Fibroblast of mammary gland (primary cell): Measurements from ENCODE around the gene WARS2.

ENCODE experiments used
- DNase-seq: peaks from one replicate; pipeline ENCODE4 v3.0.0-alpha.2; 2010; ENCODE audit warnings: low read depth
- H3K4me3 ChIP-seq: 2 replicates; pipeline ENCODE4 v1.5.1; 2011; ENCODE audit warnings: low read depth, mild to moderate bottlenecking, low read length, moderate library complexity; ENCODE audit not compliant: control insufficient read depth
- TF ChIP-seq, protein P1 (sequence below): conservative IDR thresholded peaks from 2 replicates; pipeline ENCODE4 v1.5.1; 2011; ENCODE audit warnings: low read depth, low read length, inconsistent platforms; ENCODE audit not compliant: control insufficient read depth, insufficient read depth

Gene WARS2

DNA sequence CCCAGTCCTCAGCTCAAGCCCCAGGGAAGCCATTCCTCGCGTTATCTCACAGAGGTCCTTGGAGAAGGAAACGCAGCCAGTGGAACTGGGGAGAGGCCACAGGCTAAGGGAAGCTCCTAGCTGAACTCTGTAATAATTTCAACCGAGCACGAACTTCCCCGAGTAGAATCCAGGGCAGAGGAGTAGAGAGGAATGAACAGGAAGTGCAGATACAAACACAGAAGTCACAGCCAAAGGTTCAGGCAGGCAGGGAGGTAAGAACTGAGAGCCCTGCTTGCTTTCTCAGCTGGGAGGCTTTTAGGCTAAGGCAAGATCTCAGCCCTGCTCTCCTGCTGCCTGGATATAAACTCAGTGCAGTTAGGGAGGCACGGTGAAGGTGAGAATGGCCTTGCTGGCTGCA lies 23.7 kb downstream of the WARS2 start:
- TF ChIP-seq, protein P1, sequence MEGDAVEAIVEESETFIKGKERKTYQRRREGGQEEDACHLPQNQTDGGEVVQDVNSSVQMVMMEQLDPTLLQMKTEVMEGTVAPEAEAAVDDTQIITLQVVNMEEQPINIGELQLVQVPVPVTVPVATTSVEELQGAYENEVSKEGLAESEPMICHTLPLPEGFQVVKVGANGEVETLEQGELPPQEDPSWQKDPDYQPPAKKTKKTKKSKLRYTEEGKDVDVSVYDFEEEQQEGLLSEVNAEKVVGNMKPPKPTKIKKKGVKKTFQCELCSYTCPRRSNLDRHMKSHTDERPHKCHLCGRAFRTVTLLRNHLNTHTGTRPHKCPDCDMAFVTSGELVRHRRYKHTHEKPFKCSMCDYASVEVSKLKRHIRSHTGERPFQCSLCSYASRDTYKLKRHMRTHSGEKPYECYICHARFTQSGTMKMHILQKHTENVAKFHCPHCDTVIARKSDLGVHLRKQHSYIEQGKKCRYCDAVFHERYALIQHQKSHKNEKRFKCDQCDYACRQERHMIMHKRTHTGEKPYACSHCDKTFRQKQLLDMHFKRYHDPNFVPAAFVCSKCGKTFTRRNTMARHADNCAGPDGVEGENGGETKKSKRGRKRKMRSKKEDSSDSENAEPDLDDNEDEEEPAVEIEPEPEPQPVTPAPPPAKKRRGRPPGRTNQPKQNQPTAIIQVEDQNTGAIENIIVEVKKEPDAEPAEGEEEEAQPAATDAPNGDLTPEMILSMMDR, result no peak
- H3K4me3 ChIP-seq, result no peak overlapping the region
- peak; percentile 18 for DNase-seq

DNA sequence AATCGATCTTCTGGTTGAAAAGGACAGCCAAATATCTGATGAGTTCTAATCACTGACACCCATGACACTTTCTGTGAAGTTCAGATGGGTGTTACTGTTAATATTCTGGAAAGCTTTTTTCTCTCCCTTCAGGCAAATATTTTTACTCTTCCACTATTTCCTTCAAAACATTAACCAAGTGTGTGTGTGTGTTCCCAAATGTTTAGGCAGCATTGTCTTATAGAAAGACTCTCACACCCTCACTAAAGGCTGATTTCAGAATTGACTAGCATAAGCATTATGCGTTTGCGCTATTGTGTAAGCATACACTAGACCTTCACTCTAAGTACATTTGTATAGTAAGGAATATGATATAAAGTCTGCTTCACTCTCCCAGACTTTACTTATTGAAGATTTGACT lies 24.7 kb downstream of the WARS2 start:
- DNase-seq, result no peak
- TF ChIP-seq, protein P1, result no peak
- no peak overlapping the region for H3K4me3 ChIP-seq

DNA sequence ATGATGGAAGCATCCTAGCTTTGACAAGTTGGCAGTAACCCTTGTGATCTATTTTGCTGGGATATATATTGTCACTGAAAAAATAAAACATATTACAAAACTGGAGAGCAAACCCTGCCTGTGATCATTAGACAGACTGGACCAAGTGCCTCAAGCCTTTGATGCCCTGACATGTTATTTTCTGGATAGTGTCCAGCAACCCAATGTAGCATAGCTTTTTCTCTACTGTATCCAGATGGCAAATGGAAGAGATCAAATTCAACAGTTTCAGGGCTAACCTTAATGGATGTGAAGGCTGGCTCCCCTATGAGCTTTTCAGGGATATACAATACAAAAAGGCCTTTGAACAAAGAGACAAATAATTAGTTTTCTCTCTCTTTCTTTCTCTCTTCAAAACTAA lies 25.1 kb downstream of the WARS2 start:
- TF ChIP-seq, protein P1, result no peak
- H3K4me3 ChIP-seq, result no peak overlapping the region
- DNase-seq, result no peak

DNA sequence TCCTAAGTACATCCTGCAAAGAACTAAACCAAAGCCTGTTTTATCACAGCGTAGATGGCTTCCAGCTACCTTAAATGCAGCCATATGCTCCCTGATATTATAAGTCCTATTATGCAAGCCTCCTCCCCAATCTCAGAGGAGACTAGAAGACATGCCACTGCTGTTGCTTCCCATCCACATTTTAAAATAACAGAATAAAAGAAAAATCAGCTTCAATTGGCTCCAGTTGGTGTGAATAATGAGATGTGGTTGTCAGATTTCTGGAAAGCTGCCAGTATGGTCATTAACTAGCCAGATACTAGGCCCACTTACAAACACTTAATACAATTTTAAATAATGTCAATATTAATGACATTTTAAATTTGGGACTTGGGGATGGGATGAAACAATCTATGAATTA lies 25.7 kb downstream of the WARS2 start:
- TF ChIP-seq, protein P1, result no peak
- H3K4me3 ChIP-seq, result no peak overlapping the region
- DNase-seq, result no peak

DNA sequence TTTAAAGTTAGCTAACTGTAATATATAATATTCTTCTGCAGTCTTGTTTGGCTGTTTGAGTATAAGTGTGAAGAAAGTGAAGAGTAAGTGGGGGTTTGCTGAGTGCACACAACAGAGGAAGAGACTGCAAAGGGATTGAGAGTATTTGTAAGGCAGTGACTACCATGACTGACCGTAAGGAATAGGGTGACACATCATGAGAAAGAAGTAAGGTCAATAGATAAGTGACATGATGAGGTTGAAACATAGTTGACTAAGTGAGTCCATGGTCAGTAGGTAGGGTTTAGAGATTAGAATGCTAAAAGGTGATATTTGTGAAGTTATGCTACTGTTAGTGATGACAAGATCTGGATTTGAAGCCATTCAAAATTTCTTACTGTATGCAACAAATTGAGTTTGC lies 27.7 kb downstream of the WARS2 start:
- TF ChIP-seq, protein P1, result no peak
- H3K4me3 ChIP-seq, result no peak overlapping the region
- peak; percentile 21 for DNase-seq

DNA sequence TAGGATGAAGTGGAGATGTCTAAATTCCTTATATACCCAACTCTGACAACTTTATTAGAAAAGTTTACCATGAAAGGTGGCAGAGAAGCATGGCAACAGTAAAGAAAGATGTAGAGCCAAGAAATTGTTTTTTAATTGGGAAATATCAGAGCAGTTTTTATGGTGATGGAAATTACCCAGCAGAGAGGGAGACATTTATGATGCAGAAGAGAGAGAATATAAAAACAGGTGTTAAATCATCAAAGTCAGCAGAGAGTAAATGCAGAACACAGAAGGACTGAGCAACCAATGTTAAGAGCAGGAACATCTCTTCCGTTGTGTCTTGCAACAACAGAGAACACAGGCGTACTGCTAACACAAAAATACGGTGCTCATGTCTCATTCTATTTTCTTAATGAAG lies 28.2 kb downstream of the WARS2 start:
- H3K4me3 ChIP-seq, result no peak overlapping the region
- TF ChIP-seq, protein P1, result no peak
- no peak for DNase-seq

DNA sequence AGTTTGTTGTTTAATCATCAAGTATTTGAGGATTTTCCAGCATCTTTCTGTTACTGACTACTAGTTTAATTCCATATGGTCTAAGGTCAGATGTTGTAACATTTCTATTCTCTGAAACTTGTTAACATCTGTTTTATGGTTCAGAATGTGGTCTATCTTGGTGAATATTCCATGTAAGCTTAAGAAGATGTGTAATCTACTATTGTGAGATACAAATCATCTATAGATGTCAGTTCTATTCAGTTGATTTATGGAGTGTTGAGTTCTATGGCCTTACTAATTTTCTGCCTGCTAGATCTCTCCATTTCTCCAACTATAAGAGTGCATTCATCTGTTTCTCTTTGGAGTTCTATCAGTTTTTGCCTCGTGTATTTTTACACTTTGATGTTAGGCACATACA lies 31.5 kb downstream of the WARS2 start:
- no peak overlapping the region for H3K4me3 ChIP-seq
- TF ChIP-seq, protein P1, result no peak
- DNase-seq, result peak; percentile 82
